A549 (cell line): ENCODE data around the gene PCSK6. TPM values are rescaled to one million over a fixed set of nuclear protein-coding genes. Genes with fewer than 3 reads are reported as not detected.

Experiments
- ATAC-seq, 2 experiments: fragments of 200-7000 bp in 1 of 2; fragments of >200 bp in 1 of 2; cut with Nextera tagmentation in 1 of 2; cut with Tn5 transposase in 1 of 2; 3 replicates each; pipeline versions ENCODE4 v1.8.0 to v1.9.1; 2018 to 2020; ENCODE audit warnings: mild to moderate bottlenecking in 1 of 2, moderate library complexity in 1 of 2
- CTCF ChIA-PET: fragments of 300-600 bp; sonication (Branson Sonifier 250); formaldehyde crosslinking; extraction: SDS; loops from one replicate; lab custom pipeline; 2021; ENCODE audit warnings: antibody characterized with exemption, inconsistent platforms; lab: Yijun Ruan, JAX
- POLR2A ChIA-PET: fragments of 350-600 bp; formaldehyde crosslinking; extraction: SDS; loops from one replicate; lab custom pipeline; 2021; ENCODE audit warnings: antibody characterized with exemption, inconsistent platforms; lab: Yijun Ruan, JAX
- DNase-seq, 2 experiments: peaks; one replicate each; pipeline versions ENCODE4 v3.0.0 to v3.0.0-alpha.2; 2011 to 2016; ENCODE audit warnings: low read depth in 1 of 2, low spot score in 1 of 2
- FAIRE-seq: peaks from 2 replicates; lab custom pipeline; 2011; peaks lifted over from hg19 to GRCh38; lab: Jason Lieb, UNC
- H3K27ac ChIP-seq, 2 experiments: fragments of >200 bp; sonication (Bioruptor Twin); formaldehyde crosslinking; 3 replicates each; pipeline ENCODE4 v1.5.1; 2016 to 2017
- H3K4me1 ChIP-seq: fragments of >200 bp; sonication (Bioruptor Twin); formaldehyde crosslinking; 3 replicates; pipeline ENCODE4 v1.6.1; 2016
- H3K4me2 ChIP-seq: fragments of >200 bp; sonication (Bioruptor Twin); formaldehyde crosslinking; 3 replicates; pipeline ENCODE4 v1.6.1; 2016
- H3K4me3 ChIP-seq: fragments of >200 bp; sonication (Bioruptor Twin); formaldehyde crosslinking; 3 replicates; pipeline ENCODE4 v1.5.1; 2016
- H3K9me3 ChIP-seq: fragments of >200 bp; sonication (Bioruptor Twin); formaldehyde crosslinking; 3 replicates; pipeline ENCODE4 v1.6.1; 2016
- CBX2 ChIP-seq: fragments of 200-600 bp; sonication (generic); IDR thresholded peaks from 2 replicates; pipeline ENCODE4 v1.6.1; 2016; ENCODE audit warnings: low read depth, mild to moderate bottlenecking, borderline replicate concordance
- CBX8 ChIP-seq: fragments of 200-600 bp; sonication (generic); IDR thresholded peaks from 2 replicates; pipeline ENCODE4 v1.6.1; 2016
- CHD4 ChIP-seq: fragments of 200-600 bp; sonication (generic); IDR thresholded peaks from 2 replicates; pipeline ENCODE4 v1.6.1; 2016; ENCODE audit warnings: antibody characterized with exemption, mild to moderate bottlenecking, borderline replicate concordance
- EHMT2 ChIP-seq: fragments of 200-600 bp; sonication (generic); IDR thresholded peaks from 2 replicates; pipeline ENCODE4 v1.6.1; 2016; ENCODE audit warnings: antibody characterized with exemption, low read depth, mild to moderate bottlenecking, moderate library complexity
- EP300 ChIP-seq, 2 experiments: fragments of >200 bp; sonication (Bioruptor Twin); formaldehyde crosslinking; IDR thresholded peaks; 2 replicates in 1 of 2; 3 replicates in 1 of 2; pipeline ENCODE4 v1.6.1; 2016 to 2017
- FOSL2 ChIP-seq, 2 experiments: fragments of 450-650 bp in 1 of 2; fragments of >200 bp in 1 of 2; sonication (Bioruptor Twin) in 1 of 2; formaldehyde crosslinking; IDR thresholded peaks; 2 replicates each; pipeline versions ENCODE4 v1.5.0 to v1.6.1; 2016 to 2020; ENCODE audit warnings: mild to moderate bottlenecking in 1 of 2, moderate library complexity in 1 of 2
- GATA3 ChIP-seq: IDR thresholded peaks from 2 replicates; pipeline ENCODE4 v1.6.1; 2012; ENCODE audit warnings: borderline replicate concordance
- HDAC2 ChIP-seq: fragments of 200-600 bp; sonication (generic); IDR thresholded peaks from 2 replicates; pipeline ENCODE4 v1.6.1; 2016
- HOXB13 ChIP-seq: fragments of 250-450 bp; sonication (Bioruptor Pico); IDR thresholded peaks from 2 replicates; pipeline ENCODE4 v1.5.0; 2020; ENCODE audit warnings: low read depth, mild to moderate bottlenecking, moderate library complexity
- MYC ChIP-seq: IDR thresholded peaks from 2 replicates; pipeline ENCODE4 v1.6.1; 2012; ENCODE audit warnings: mild to moderate bottlenecking, inconsistent platforms, low read length, improper control_type of control experiment, borderline replicate concordance
- NFE2L2 ChIP-seq: fragments of 150-350 bp; conservative IDR thresholded peaks from 2 replicates; pipeline ENCODE4 v1.6.1; 2014; ENCODE audit warnings: low read length
- POLR2A ChIP-seq: IDR thresholded peaks from 2 replicates; pipeline ENCODE4 v1.6.1; 2012; ENCODE audit warnings: mild to moderate bottlenecking, low read length
- RAD21 ChIP-seq, 2 experiments: fragments of >200 bp in 1 of 2; sonication (Bioruptor Twin) in 1 of 2; formaldehyde crosslinking in 1 of 2; IDR thresholded peaks in 1 of 2; conservative IDR thresholded peaks in 1 of 2; 2 replicates in 1 of 2; 3 replicates in 1 of 2; pipeline ENCODE4 v1.6.1; 2012 to 2018; ENCODE audit warnings: inconsistent platforms in 1 of 2
- SMC3 ChIP-seq: fragments of >200 bp; sonication (Bioruptor Twin); formaldehyde crosslinking; IDR thresholded peaks from 3 replicates; pipeline ENCODE4 v1.6.1; 2018; ENCODE audit warnings: inconsistent platforms
- SREBF2 ChIP-seq: fragments of 450-650 bp; IDR thresholded peaks from 2 replicates; pipeline ENCODE4 v1.6.1; 2014; ENCODE audit warnings: mild to moderate bottlenecking, moderate library complexity
- TFCP2L1 ChIP-seq: fragments of 250-450 bp; sonication (Bioruptor Pico); IDR thresholded peaks from 2 replicates; pipeline ENCODE4 v1.5.0; 2021; ENCODE audit warnings: mild to moderate bottlenecking
- ZC3H11A ChIP-seq: fragments of 450-650 bp; IDR thresholded peaks from 2 replicates; pipeline ENCODE4 v1.6.1; 2014; ENCODE audit warnings: antibody characterized with exemption, mild to moderate bottlenecking
- WGBS: methylation state at CpG from one replicate; pipeline ENCODE4 v1.1.6; 2017; ENCODE audit errors: missing lambda C conversion rate; 5-methylcytosine and 5-hydroxymethylcytosine counted together
- polyA plus RNA-seq, 4 experiments: library from polyadenylated mRNA; depleted of rRNA in 3 of 4; stranded (reverse); fragments of >200 nt; fragmentation: RNase III in 1 of 4; extraction: RNeasy Plus Mini Kit Qiagen cat#74134 plus additional on column Dnase treatment in 1 of 4; gene quantifications; 2 replicates in 3 of 4; 3 replicates in 1 of 4; pipeline ENCODE4 v1.2.3, GENCODE V29; 2011 to 2017
- TF ChIP-seq, protein P1 (sequence below): IDR thresholded peaks from 2 replicates; pipeline ENCODE4 v1.6.1; 2012
- TF ChIP-seq, protein P2 (sequence below): fragments of 250-450 bp; sonication (Bioruptor Pico); IDR thresholded peaks from 2 replicates; pipeline ENCODE4 v1.5.0; 2020; ENCODE audit warnings: low read depth, mild to moderate bottlenecking, moderate library complexity
- TF ChIP-seq, protein P3 (sequence below): fragments of 200-600 bp; sonication (generic); IDR thresholded peaks from 2 replicates; pipeline ENCODE4 v1.6.1; 2016; ENCODE audit warnings: antibody characterized with exemption, mild to moderate bottlenecking, moderate library complexity
- TF ChIP-seq, protein P4 (sequence below): fragments of >200 bp; sonication (Bioruptor Twin); formaldehyde crosslinking; IDR thresholded peaks from 3 replicates; pipeline ENCODE4 v1.5.1; 2016
- TF ChIP-seq, protein P5 (sequence below): IDR thresholded peaks from 2 replicates; pipeline ENCODE4 v1.6.1; 2012; ENCODE audit warnings: low read depth, borderline replicate concordance
- TF ChIP-seq, protein P6 (sequence below): fragments of >200 bp; sonication (Bioruptor Twin); formaldehyde crosslinking; IDR thresholded peaks from 3 replicates; pipeline ENCODE4 v1.6.1; 2016

Gene PCSK6
- polyA plus RNA-seq, 2 of the 4 experiments (the other 2 are of a cell fraction), result 10.0 to 15.2 TPM

DNA sequence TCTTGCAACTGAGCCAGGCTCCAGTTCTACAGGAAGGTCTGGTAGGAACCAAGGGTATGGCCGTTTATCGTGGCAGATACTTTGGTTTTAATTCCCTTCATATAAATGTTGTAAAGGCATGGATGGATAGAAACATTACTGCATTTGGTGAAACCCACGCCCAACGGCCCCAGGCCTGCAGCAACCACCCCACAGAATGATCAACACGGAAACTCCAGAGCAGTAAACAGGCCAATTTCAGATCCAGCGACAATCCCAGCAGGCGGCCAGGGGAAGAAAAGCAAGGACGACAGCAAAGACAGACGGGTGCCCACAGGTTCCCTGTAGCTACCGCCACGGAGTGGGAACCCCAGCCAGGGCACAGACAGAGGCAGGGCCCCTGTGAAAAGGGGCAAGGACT is 32.6 kb upstream of the PCSK6 start (continued):
- TF ChIP-seq, protein P1, sequence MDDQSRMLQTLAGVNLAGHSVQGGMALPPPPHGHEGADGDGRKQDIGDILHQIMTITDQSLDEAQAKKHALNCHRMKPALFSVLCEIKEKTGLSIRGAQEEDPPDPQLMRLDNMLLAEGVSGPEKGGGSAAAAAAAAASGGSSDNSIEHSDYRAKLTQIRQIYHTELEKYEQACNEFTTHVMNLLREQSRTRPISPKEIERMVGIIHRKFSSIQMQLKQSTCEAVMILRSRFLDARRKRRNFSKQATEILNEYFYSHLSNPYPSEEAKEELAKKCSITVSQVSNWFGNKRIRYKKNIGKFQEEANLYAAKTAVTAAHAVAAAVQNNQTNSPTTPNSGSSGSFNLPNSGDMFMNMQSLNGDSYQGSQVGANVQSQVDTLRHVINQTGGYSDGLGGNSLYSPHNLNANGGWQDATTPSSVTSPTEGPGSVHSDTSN, result no peak
- TF ChIP-seq CBX2, result no peak

DNA sequence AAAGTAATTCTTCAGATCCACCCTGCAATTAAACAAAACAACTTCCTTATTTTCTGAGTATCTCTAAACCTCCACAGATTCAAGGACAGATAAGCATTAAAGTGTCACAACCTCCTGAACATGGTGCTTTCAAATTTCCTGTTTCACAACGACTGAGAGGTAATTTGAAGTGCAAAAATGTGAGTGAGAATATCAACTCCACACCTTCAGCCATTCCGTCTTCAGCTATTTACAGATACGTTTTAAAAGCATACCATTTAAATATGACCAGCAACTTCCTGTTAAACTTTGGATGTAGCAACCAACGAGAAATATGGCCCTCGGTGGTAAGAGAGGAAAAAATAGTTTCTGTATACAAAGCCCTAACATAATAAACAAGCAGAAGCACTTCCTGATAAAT is 32.1 kb upstream of the PCSK6 start:
- no peak for DNase-seq
- Histone ChIP-seq H3K9me3 (peaks cover 32% of the 10 kb centered on the region), H3K4me2 (no peak overlapping the region), H3K27ac (no peak overlapping the region), H3K4me1 (no peaks in the 10 kb centered on the region), H3K4me3 (no peak overlapping the region)
- no peak for ATAC-seq
- WGBS, result 21% methylated on average over 5 of the region's 5 CpGs
- ChIA-PET POLR2A (no interaction called here), CTCF (interaction anchor here (1.0 to 2.4 kb wide), 4 partner anchors 11 to 20 kb away, joined by 3 to 14 read pairs (median 3); no protein-coding TSS in a partner anchor)
- FAIRE-seq, result peak; percentile 7
- TF ChIP-seq ZC3H11A (no peak), CHD4 (no peak), EP300 (IDR thresholded peaks at IDR 0.05) (no peak), MYC (no peak), FOSL2 (IDR thresholded peaks at IDR 0.05) (no peak), FOSL2 (CRISPR knock-in tag; IDR thresholded peaks at IDR 0.05) (no peak), TFCP2L1 (CRISPR knock-in tag) (no peak), CBX8 (no peak), EHMT2 (no peak), HDAC2 (no peak), SMC3 (no peak), SREBF2 (no peak)
- TF ChIP-seq, protein P2, sequence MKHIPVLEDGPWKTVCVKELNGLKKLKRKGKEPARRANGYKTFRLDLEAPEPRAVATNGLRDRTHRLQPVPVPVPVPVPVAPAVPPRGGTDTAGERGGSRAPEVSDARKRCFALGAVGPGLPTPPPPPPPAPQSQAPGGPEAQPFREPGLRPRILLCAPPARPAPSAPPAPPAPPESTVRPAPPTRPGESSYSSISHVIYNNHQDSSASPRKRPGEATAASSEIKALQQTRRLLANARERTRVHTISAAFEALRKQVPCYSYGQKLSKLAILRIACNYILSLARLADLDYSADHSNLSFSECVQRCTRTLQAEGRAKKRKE, result no peak
- TF ChIP-seq, protein P3, sequence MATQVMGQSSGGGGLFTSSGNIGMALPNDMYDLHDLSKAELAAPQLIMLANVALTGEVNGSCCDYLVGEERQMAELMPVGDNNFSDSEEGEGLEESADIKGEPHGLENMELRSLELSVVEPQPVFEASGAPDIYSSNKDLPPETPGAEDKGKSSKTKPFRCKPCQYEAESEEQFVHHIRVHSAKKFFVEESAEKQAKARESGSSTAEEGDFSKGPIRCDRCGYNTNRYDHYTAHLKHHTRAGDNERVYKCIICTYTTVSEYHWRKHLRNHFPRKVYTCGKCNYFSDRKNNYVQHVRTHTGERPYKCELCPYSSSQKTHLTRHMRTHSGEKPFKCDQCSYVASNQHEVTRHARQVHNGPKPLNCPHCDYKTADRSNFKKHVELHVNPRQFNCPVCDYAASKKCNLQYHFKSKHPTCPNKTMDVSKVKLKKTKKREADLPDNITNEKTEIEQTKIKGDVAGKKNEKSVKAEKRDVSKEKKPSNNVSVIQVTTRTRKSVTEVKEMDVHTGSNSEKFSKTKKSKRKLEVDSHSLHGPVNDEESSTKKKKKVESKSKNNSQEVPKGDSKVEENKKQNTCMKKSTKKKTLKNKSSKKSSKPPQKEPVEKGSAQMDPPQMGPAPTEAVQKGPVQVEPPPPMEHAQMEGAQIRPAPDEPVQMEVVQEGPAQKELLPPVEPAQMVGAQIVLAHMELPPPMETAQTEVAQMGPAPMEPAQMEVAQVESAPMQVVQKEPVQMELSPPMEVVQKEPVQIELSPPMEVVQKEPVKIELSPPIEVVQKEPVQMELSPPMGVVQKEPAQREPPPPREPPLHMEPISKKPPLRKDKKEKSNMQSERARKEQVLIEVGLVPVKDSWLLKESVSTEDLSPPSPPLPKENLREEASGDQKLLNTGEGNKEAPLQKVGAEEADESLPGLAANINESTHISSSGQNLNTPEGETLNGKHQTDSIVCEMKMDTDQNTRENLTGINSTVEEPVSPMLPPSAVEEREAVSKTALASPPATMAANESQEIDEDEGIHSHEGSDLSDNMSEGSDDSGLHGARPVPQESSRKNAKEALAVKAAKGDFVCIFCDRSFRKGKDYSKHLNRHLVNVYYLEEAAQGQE, result no peak
- TF ChIP-seq, protein P1, result no peak

DNA sequence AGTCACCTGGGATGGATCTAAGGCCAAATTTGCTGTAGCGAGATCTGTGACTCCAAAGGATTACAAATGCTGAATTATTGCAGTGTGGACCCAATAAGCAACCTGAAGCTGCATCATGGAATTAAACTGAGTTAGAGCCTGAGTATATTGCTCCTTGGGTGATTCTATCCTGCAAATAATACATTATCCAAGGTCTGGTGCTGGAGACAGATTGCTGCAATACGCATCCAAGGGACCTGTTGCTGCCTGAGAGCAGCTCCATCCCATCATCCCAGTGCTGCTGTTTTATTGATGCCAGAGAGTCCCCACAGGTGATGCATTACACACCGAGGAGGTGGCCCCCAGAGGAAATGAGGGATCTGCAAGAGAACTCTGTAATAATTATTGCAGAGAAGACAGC is 31.6 kb upstream of the PCSK6 start:
- peaks cover 38% of the 10 kb centered on the region for H3K9me3 ChIP-seq
- no peak overlapping the region for H3K4me3 ChIP-seq
- ATAC-seq, result no peak
- no peak for FAIRE-seq
- ChIA-PET CTCF (interaction anchor here (0.5 to 2.4 kb wide), 6 partner anchors 10 to 513 kb away, joined by 3 to 14 read pairs (median 3); no protein-coding TSS in a partner anchor), POLR2A (no interaction called here)
- no peak overlapping the region for H3K4me2 ChIP-seq
- H3K4me1 ChIP-seq, result no peaks in the 10 kb centered on the region
- no peak overlapping the region for H3K27ac ChIP-seq
- DNase-seq, result no peak
- WGBS, result 67% methylated on average over 3 of the region's 3 CpGs
- TF ChIP-seq POLR2A (no peak), HOXB13 (CRISPR knock-in tag) (no peak), RAD21 (conservative IDR thresholded peaks at IDR 0.05 in 1 of 2, IDR thresholded peaks at IDR 0.05 in 1 of 2) (no peak), GATA3 (no peak), NFE2L2 (no peak), SMC3 (no peak), TFCP2L1 (CRISPR knock-in tag) (no peak)
- TF ChIP-seq, protein P4, sequence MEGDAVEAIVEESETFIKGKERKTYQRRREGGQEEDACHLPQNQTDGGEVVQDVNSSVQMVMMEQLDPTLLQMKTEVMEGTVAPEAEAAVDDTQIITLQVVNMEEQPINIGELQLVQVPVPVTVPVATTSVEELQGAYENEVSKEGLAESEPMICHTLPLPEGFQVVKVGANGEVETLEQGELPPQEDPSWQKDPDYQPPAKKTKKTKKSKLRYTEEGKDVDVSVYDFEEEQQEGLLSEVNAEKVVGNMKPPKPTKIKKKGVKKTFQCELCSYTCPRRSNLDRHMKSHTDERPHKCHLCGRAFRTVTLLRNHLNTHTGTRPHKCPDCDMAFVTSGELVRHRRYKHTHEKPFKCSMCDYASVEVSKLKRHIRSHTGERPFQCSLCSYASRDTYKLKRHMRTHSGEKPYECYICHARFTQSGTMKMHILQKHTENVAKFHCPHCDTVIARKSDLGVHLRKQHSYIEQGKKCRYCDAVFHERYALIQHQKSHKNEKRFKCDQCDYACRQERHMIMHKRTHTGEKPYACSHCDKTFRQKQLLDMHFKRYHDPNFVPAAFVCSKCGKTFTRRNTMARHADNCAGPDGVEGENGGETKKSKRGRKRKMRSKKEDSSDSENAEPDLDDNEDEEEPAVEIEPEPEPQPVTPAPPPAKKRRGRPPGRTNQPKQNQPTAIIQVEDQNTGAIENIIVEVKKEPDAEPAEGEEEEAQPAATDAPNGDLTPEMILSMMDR, result no peak
- TF ChIP-seq, protein P5, sequence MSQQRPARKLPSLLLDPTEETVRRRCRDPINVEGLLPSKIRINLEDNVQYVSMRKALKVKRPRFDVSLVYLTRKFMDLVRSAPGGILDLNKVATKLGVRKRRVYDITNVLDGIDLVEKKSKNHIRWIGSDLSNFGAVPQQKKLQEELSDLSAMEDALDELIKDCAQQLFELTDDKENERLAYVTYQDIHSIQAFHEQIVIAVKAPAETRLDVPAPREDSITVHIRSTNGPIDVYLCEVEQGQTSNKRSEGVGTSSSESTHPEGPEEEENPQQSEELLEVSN, result no peak
- TF ChIP-seq, protein P1, result no peak
- TF ChIP-seq, protein P6, sequence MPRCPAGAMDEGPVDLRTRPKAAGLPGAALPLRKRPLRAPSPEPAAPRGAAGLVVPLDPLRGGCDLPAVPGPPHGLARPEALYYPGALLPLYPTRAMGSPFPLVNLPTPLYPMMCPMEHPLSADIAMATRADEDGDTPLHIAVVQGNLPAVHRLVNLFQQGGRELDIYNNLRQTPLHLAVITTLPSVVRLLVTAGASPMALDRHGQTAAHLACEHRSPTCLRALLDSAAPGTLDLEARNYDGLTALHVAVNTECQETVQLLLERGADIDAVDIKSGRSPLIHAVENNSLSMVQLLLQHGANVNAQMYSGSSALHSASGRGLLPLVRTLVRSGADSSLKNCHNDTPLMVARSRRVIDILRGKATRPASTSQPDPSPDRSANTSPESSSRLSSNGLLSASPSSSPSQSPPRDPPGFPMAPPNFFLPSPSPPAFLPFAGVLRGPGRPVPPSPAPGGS, result no peak
